Left lung (tissue), 10 donors: ENCODE measurements around the gene NAA40. TPM values are rescaled to one million over a fixed set of nuclear protein-coding genes. Genes with fewer than 3 reads are reported as not detected.

Experiments used
- ATAC-seq: fragments of 200-7000 bp; cut with Tn5 transposase; one replicate; pipeline ENCODE4 v1.9.1; 2020; ENCODE audit warnings: moderate library complexity
- DNase-seq, 4 donors: peaks; one replicate each; pipeline ENCODE4 v3.0.0-alpha.2; 2013 to 2020
- H3K27ac ChIP-seq, 2 donors: fragments of 200-600 bp; sonication (generic) in 1 of 2; one replicate each; pipeline versions ENCODE4 v1.5.0 to v1.8.0; 2020 to 2021
- H3K27me3 ChIP-seq, 2 donors: fragments of 200-600 bp; sonication (generic) in 1 of 2; one replicate each; pipeline versions ENCODE4 v1.5.0 to v1.8.0; 2020 to 2021
- H3K36me3 ChIP-seq, 2 donors: fragments of 200-600 bp; sonication (generic) in 1 of 2; one replicate each; pipeline versions ENCODE4 v1.5.0 to v1.8.0; 2020 to 2021
- H3K4me1 ChIP-seq, 2 donors: fragments of 200-600 bp; one replicate each; pipeline ENCODE4 v1.8.0; 2021
- H3K4me3 ChIP-seq, 2 donors: fragments of 200-600 bp; sonication (generic) in 1 of 2; one replicate each; pipeline versions ENCODE4 v1.5.0 to v1.8.0; 2020 to 2021; ENCODE audit warnings: mild to moderate bottlenecking in 1 of 2
- H3K9me3 ChIP-seq, 2 donors: fragments of 200-600 bp; sonication (generic) in 1 of 2; one replicate each; pipeline versions ENCODE4 v1.5.0 to v1.8.0; 2020 to 2021
- intact Hi-C, 2 donors: fragments of 100-400 bp; cut with DNase I; formaldehyde crosslinking; loops; one replicate each; pipeline versions ENCODE4 v1.11.2 to v1.14.2; 2022
- polyA plus RNA-seq, 6 donors: library from polyadenylated mRNA; unstranded; fragments of 120-200 nt; gene quantifications; one replicate each; pipeline ENCODE4 v1.2.1, GENCODE V29; 2013; ENCODE audit not compliant: insufficient read length in 6 of 6
- total RNA-seq, 2 donors: library from RNA; stranded (reverse); fragmentation: NEBNext Ultra II Directional; extraction: Animal tissue kit (Norgen Biotek cat#: 25700); gene quantifications; one replicate each; pipeline ENCODE4 v1.2.1, GENCODE V29; 2021
- TF ChIP-seq, protein P1 (sequence below), 2 donors: fragments of 200-600 bp; sonication (generic) in 1 of 2; IDR thresholded peaks; one replicate each; pipeline versions ENCODE4 v1.5.0 to v1.8.0; 2021; ENCODE audit warnings: antibody characterized with exemption in 2 of 2
- donor health status: DM: no; HTN: yes; CAD: no.
- donor health status: DM: no; HTN: no; CAD: no.

The NAA40 gene
- total and polyA plus RNA-seq, 8 donors: 15.9 to 34.8 (median 28.4) TPM

DNA sequence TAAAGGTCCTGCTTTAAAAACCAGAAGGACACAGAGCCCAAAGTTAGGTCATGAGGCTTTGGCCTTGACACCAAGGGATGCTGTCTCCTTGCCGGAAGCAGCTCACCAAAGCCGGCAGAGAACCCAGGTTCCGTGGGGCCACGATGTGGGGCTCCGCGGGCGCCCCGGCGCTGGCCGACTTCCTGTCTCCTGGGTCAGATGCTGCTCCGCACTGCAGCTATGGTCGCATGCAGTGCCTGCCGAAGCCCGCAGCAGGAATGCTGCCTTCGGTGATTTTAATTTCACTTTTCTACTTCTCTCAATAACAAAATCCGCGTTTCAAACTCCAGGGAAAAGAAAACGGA lies 47.0 kb downstream of the NAA40 start:
- Histone ChIP-seq H3K36me3 (peaks cover 0 to 28% of the 10 kb centered on the region in 2 donors), H3K4me1 (peaks cover 9 to 39% of the 10 kb centered on the region in 2 donors), H3K9me3 (no peaks in the 10 kb centered on the region), H3K27ac (peak overlapping the region; percentile 71 to 95), H3K27me3 (no peaks in the 10 kb centered on the region), H3K4me3 (peak overlapping the region; percentile 98 to 99)
- intact Hi-C loops: no loop called here
- DNase-seq (peak in 1 of 4 donors; percentile 92), ATAC-seq (peak; percentile 55)
- TF ChIP-seq, protein P1, sequence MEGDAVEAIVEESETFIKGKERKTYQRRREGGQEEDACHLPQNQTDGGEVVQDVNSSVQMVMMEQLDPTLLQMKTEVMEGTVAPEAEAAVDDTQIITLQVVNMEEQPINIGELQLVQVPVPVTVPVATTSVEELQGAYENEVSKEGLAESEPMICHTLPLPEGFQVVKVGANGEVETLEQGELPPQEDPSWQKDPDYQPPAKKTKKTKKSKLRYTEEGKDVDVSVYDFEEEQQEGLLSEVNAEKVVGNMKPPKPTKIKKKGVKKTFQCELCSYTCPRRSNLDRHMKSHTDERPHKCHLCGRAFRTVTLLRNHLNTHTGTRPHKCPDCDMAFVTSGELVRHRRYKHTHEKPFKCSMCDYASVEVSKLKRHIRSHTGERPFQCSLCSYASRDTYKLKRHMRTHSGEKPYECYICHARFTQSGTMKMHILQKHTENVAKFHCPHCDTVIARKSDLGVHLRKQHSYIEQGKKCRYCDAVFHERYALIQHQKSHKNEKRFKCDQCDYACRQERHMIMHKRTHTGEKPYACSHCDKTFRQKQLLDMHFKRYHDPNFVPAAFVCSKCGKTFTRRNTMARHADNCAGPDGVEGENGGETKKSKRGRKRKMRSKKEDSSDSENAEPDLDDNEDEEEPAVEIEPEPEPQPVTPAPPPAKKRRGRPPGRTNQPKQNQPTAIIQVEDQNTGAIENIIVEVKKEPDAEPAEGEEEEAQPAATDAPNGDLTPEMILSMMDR (IDR thresholded peaks at IDR 0.05): no peak

DNA sequence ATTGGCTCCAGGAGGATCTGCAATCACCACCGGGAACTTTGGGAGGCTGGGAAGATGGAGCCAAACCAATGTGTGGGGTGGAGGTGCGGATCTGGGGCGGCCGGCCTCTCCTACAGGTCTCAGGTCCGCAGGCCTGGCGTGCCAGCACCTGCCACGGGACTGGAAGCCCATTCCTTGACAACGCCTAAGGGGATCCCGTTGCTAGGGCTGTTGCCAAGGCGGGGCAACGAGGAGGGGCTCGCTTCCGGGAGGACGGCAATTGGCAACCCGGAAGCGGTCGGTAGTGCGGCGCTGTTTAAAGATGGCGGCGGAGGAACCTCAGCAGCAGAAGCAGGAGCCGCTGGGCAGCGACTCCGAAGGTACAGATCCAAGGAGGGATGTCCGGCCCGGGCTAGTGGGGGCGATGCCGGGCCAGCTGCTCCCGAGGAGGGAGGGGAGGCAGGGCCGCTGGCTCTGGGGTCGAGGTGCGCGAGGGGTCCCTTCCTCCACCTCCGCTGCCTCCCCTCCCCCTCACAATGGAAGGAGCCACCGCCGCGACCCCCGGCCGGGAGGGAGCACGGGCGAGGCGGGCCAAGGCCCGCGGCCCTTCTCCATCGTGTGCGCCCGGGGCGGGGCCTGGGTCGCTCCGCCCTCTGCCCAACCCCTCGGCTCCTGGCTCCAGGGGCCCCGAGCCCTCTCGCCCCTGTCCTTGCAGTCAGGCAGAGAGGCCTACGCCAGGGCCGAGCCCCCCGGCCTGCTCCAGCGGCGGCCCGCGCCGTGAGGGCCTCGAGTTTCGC lies 47.5 kb downstream of the NAA40 start, which contains the start of gene OTUB1:
OTUB1 (plus strand) TSS at position 283 of the 776 bp plus-strand sequence; CDS start at position 302, 19 bp downstream.
- peak; percentile 96 for ATAC-seq
- peaks cover 0 to 34% of the 10 kb centered on the region in 2 donors for H3K36me3 ChIP-seq
- H3K9me3 ChIP-seq: no peaks in the 10 kb centered on the region
- TF ChIP-seq, protein P1 (IDR thresholded peaks at IDR 0.05): no peak
- peak within 1 kb of the TSS; percentile 98 to 99 for H3K4me3 ChIP-seq
- peak within 1 kb of the TSS; percentile 71 to 95 for H3K27ac ChIP-seq
- DNase-seq: peak; percentile 84 to 97 (median 94)
- no peaks in the 10 kb centered on the region for H3K27me3 ChIP-seq
- intact Hi-C loops: no loop called here
- peaks cover 9 to 39% of the 10 kb centered on the region in 2 donors for H3K4me1 ChIP-seq

DNA sequence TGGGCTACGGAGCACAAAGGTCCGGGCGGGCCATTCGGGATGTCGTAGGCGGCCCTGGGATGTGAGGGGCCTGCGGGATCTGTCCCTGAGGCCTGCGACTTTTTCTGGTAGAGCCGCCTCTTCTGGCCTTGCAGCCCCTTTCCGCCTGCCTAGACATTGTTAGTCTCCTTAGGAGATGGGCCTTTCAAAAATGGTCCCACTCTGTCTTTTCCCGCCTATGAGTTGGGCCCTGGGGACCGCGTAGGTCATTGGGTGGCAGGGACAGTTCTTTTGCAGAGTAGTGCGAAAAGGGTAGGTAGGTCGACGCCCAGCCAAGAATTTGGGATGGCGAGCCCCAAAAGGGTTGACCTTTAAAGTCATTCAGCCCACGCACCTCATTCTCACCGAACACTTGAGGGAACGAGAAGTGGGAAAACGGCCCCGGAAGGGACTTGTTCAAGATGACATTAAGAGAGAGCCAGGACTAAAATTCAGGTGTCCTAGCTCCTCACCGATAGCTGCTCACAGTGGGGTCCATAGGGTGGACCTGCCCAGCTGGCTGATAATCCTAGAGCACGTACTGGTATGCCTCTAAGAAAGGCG lies 48.2 kb downstream of the NAA40 start:
- Histone ChIP-seq H3K36me3 (peaks cover 0 to 40% of the 10 kb centered on the region in 2 donors), H3K9me3 (no peaks in the 10 kb centered on the region), H3K27me3 (no peaks in the 10 kb centered on the region), H3K4me3 (peak overlapping the region; percentile 98 to 99), H3K27ac (peak overlapping the region; percentile 71 to 95), H3K4me1 (peaks cover 9 to 37% of the 10 kb centered on the region in 2 donors)
- DNase-seq (no peak), ATAC-seq (no peak)
- intact Hi-C loops: no loop called here
- TF ChIP-seq, protein P1 (IDR thresholded peaks at IDR 0.05): no peak

DNA sequence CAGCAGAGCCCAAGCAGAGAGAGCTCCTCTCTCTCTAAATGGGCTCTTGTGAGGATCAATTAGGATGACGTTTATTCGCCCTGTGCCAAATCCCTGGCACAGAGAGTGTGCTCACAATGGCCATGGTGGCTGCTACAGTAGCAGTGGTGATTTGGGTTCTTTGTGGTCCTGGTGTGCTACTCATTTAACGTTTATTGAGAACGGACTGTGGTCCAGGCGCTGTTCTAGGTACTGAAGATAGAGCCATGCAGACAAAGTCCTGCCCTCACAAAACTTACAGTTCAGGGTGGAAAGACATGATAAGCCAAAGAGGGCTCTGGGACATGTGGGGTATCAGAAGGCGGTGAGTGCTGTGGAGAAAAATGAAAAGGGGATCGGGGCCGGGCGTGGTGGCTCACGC lies 52.8 kb downstream of the NAA40 start:
- peaks cover 0 to 86% of the 10 kb centered on the region in 2 donors for H3K36me3 ChIP-seq
- TF ChIP-seq, protein P1 (IDR thresholded peaks at IDR 0.05): no peak

DNA sequence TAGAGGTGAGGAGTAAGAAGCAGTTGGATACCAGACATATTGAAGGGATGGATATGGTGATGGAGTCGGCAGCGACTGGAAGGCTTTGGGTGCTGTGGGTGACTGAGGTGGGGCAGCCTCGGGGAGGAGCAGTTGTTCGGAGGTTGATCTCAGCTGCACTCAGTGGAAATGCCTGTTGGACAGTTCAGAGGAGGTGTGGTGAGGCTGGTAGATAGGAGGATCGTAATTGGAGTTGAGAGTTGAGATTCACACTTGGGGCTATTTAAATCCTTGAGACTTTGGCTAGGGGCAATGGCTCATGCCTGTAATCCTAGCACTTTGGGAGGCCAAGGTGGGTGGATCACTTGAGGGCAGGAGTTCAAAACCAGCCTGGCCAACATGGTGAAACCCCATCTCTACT lies 54.3 kb downstream of the NAA40 start:
- peaks cover 0 to 99% of the 10 kb centered on the region in 2 donors for H3K36me3 ChIP-seq
- TF ChIP-seq, protein P1 (IDR thresholded peaks at IDR 0.05): no peak
- intact Hi-C loops: no loop called here

More for the DNA sequence above, 52.8 kb downstream of the NAA40 start:
- no peak for DNase-seq
- Histone ChIP-seq H3K27ac (no peak overlapping the region), H3K27me3 (no peaks in the 10 kb centered on the region), H3K4me1 (peaks cover 9 to 20% of the 10 kb centered on the region in 2 donors), H3K9me3 (no peaks in the 10 kb centered on the region), H3K4me3 (no peak overlapping the region)
- intact Hi-C loops: no loop called here
- no peak for ATAC-seq

More for the DNA sequence above, 54.3 kb downstream of the NAA40 start:
- Histone ChIP-seq H3K9me3 (no peaks in the 10 kb centered on the region), H3K27me3 (no peaks in the 10 kb centered on the region), H3K27ac (no peak overlapping the region), H3K4me1 (peaks cover 0 to 4% of the 10 kb centered on the region in 2 donors), H3K4me3 (no peak overlapping the region)
- ATAC-seq (no peak), DNase-seq (no peak)
